Neural cell (in vitro differentiated cells): ENCODE measurements around the gene ARF5.

ENCODE experiments used
- CTCF ChIP-seq: fragments of 450-650 bp; IDR thresholded peaks from 2 replicates; pipeline ENCODE4 v1.5.1; 2014; ENCODE audit warnings: antibody characterized with exemption, mild to moderate bottlenecking, moderate library complexity; ENCODE audit not compliant: poor library complexity, severe bottlenecking
- MXI1 ChIP-seq: fragments of 450-650 bp; conservative IDR thresholded peaks from 2 replicates; pipeline ENCODE4 v1.6.1; 2014; ENCODE audit warnings: antibody characterized with exemption, mild to moderate bottlenecking; ENCODE audit not compliant: poor library complexity, severe bottlenecking

- TF ChIP-seq CTCF (no peak), MXI1 (no peak)
These were observed 31.8 kb upstream of the ARF5 start for GRCh38 chr7:127556404-127556803.
